SU-DHL-6 (cell line): ENCODE measurements around the gene INPP4A.

Experiments used
- CTCF ChIP-seq: fragments of 200-600 bp; sonication (generic); IDR thresholded peaks from one replicate; pipeline ENCODE4 v1.5.1; 2017; ENCODE audit warnings: antibody characterized with exemption, mild to moderate bottlenecking, low read length, moderate library complexity; ENCODE audit not compliant: insufficient read depth, poor library complexity, severe bottlenecking
- EZH2phosphoT487 ChIP-seq: fragments of 200-600 bp; sonication (generic), shearing (Covaris generic); conservative IDR thresholded peaks from 2 replicates; pipeline ENCODE4 v1.6.1; 2018; ENCODE audit warnings: mild to moderate bottlenecking, antibody characterized with exemption, low read length, moderate library complexity, mixed read lengths

GRCh38 chr2:98483257-98483861, 38.7 kb downstream of the INPP4A start:
- no peak for TF ChIP-seq CTCF
- no peak for TF ChIP-seq EZH2phosphoT487
